ENCODE measurements around the gene CDC42EP3.

Gene CDC42EP3

GRCh38 chr2:37665604-37666362, 5.7 kb downstream of the CDC42EP3 start:
- no peak overlapping the region for H3K4me3 ChIP-seq (ENCODE audit: low read length)
- no peaks in the 10 kb centered on the region for H3F3A ChIP-seq (ENCODE audit: insufficient read depth, low read length)
- no peak overlapping the region for H3K4me2 ChIP-seq (ENCODE audit: low read depth, low read length)
- no peaks in the 10 kb centered on the region for H3K27me3 ChIP-seq (replicated peaks; ENCODE audit: insufficient read depth, low read length)
- no peak overlapping the region for H2AFZ ChIP-seq (ENCODE audit: low read length)
- peaks cover 99% of the 10 kb centered on the region for H3K79me2 ChIP-seq (ENCODE audit: low read length)
- H3K4me1 ChIP-seq (ENCODE audit: low read length) = peaks cover 14% of the 10 kb centered on the region; the same call in 1 of the 2 replicates
- no peak overlapping the region for H3K9ac ChIP-seq (ENCODE audit: low read length)
- no peaks in the 10 kb centered on the region for H4K20me1 ChIP-seq (ENCODE audit: insufficient read depth, low read length)
- H3K9me3 ChIP-seq (replicated peaks; ENCODE audit: insufficient read depth, low read length) = no peaks in the 10 kb centered on the region
- no peak overlapping the region for H3K27ac ChIP-seq (ENCODE audit: low read length)
- TF ChIP-seq EZH2 (optimal IDR thresholded peaks at IDR 0.05; ENCODE audit: low read depth, low read length) (no peak), EZH2phosphoT487 (IDR thresholded peaks at IDR 0.05; ENCODE audit: low read length) (no peak)
- TF ChIP-seq, protein P1, sequence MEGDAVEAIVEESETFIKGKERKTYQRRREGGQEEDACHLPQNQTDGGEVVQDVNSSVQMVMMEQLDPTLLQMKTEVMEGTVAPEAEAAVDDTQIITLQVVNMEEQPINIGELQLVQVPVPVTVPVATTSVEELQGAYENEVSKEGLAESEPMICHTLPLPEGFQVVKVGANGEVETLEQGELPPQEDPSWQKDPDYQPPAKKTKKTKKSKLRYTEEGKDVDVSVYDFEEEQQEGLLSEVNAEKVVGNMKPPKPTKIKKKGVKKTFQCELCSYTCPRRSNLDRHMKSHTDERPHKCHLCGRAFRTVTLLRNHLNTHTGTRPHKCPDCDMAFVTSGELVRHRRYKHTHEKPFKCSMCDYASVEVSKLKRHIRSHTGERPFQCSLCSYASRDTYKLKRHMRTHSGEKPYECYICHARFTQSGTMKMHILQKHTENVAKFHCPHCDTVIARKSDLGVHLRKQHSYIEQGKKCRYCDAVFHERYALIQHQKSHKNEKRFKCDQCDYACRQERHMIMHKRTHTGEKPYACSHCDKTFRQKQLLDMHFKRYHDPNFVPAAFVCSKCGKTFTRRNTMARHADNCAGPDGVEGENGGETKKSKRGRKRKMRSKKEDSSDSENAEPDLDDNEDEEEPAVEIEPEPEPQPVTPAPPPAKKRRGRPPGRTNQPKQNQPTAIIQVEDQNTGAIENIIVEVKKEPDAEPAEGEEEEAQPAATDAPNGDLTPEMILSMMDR (IDR thresholded peaks at IDR 0.05; ENCODE audit: low read length) = no peak
- DNase-seq = no peak
- H3K9me2 ChIP-seq (replicated peaks; ENCODE audit: insufficient read depth, low read length) = no peaks in the 10 kb centered on the region
- no peaks in the 10 kb centered on the region for H3K36me3 ChIP-seq (replicated peaks; ENCODE audit: insufficient read depth, low read length)

DNA sequence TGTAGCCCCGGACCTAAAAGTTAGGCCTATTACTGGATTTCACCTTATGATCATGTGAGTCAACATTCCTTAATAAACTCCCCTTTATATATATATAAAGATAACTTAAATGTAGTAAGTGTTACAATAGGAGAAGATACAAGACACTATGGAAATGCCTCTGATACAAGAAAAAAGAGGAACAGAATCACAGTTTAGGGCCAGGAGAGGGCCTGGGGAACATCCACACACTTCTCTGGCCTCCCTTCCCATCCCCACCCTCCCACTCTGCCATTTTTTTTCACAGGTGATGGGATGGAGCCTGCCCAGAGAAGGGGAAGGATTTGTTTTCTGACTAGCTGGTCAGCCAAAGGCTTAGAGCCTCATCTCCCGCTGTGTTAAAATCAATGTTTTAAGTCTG, 6.4 kb downstream of the CDC42EP3 start:
- Histone ChIP-seq H3K79me2 (ENCODE audit: low read length) (peaks cover 99% of the 10 kb centered on the region), H4K20me1 (ENCODE audit: insufficient read depth, low read length) (no peaks in the 10 kb centered on the region), H3K9ac (ENCODE audit: low read length) (no peak overlapping the region), H3K4me2 (ENCODE audit: low read depth, low read length) (no peak overlapping the region), H3K9me2 (replicated peaks; ENCODE audit: insufficient read depth, low read length) (no peaks in the 10 kb centered on the region), H3F3A (ENCODE audit: insufficient read depth, low read length) (no peaks in the 10 kb centered on the region), H3K27ac (ENCODE audit: low read length) (no peak overlapping the region), H3K27me3 (replicated peaks; ENCODE audit: insufficient read depth, low read length) (no peaks in the 10 kb centered on the region), H3K9me3 (replicated peaks; ENCODE audit: insufficient read depth, low read length) (no peaks in the 10 kb centered on the region), H3K36me3 (replicated peaks; ENCODE audit: insufficient read depth, low read length) (no peaks in the 10 kb centered on the region), H3K4me3 (ENCODE audit: low read length) (no peak overlapping the region), H2AFZ (ENCODE audit: low read length) (no peak overlapping the region), H3K4me1 (ENCODE audit: low read length) (peaks cover 13% of the 10 kb centered on the region; the same call in 1 of the 2 replicates)
- no peak for DNase-seq
- TF ChIP-seq, protein P1 (IDR thresholded peaks at IDR 0.05; ENCODE audit: low read length) = no peak
- TF ChIP-seq EZH2 (optimal IDR thresholded peaks at IDR 0.05; ENCODE audit: low read depth, low read length) = no peak
- no peak for TF ChIP-seq EZH2phosphoT487 (IDR thresholded peaks at IDR 0.05; ENCODE audit: low read length)

GRCh38 chr2:37664231-37664643, 7.2 kb downstream of the CDC42EP3 start:
- no peak for DNase-seq
- Histone ChIP-seq H3K4me3 (ENCODE audit: low read length) (no peak overlapping the region), H3K36me3 (replicated peaks; ENCODE audit: insufficient read depth, low read length) (no peaks in the 10 kb centered on the region), H3F3A (ENCODE audit: insufficient read depth, low read length) (no peaks in the 10 kb centered on the region), H3K4me1 (ENCODE audit: low read length) (peaks cover 6% of the 10 kb centered on the region; the same call in 1 of the 2 replicates), H3K9me2 (replicated peaks; ENCODE audit: insufficient read depth, low read length) (no peaks in the 10 kb centered on the region), H3K27me3 (replicated peaks; ENCODE audit: insufficient read depth, low read length) (no peaks in the 10 kb centered on the region), H2AFZ (ENCODE audit: low read length) (no peak overlapping the region), H3K27ac (ENCODE audit: low read length) (no peak overlapping the region), H4K20me1 (ENCODE audit: insufficient read depth, low read length) (no peaks in the 10 kb centered on the region), H3K9me3 (replicated peaks; ENCODE audit: insufficient read depth, low read length) (no peaks in the 10 kb centered on the region), H3K9ac (ENCODE audit: low read length) (no peak overlapping the region), H3K79me2 (ENCODE audit: low read length) (peaks cover 99% of the 10 kb centered on the region), H3K4me2 (ENCODE audit: low read depth, low read length) (no peak overlapping the region)
- TF ChIP-seq EZH2phosphoT487 (IDR thresholded peaks at IDR 0.05; ENCODE audit: low read length) = no peak
- TF ChIP-seq, protein P1 (IDR thresholded peaks at IDR 0.05; ENCODE audit: low read length) = no peak
- TF ChIP-seq EZH2 (optimal IDR thresholded peaks at IDR 0.05; ENCODE audit: low read depth, low read length) = no peak

Data from MM.1S (cell line).